GM18498 (cell line): ENCODE data around the gene MRPS9.

Source experiments
- ATAC-seq: cut with Tn5 transposase; IDR thresholded peaks from one replicate; pipeline ENCODE4 v1.9.1; 2021; ENCODE audit warnings: mild to moderate bottlenecking, moderate library complexity; ENCODE audit not compliant: unreplicated experiment

MRPS9 gene

DNA sequence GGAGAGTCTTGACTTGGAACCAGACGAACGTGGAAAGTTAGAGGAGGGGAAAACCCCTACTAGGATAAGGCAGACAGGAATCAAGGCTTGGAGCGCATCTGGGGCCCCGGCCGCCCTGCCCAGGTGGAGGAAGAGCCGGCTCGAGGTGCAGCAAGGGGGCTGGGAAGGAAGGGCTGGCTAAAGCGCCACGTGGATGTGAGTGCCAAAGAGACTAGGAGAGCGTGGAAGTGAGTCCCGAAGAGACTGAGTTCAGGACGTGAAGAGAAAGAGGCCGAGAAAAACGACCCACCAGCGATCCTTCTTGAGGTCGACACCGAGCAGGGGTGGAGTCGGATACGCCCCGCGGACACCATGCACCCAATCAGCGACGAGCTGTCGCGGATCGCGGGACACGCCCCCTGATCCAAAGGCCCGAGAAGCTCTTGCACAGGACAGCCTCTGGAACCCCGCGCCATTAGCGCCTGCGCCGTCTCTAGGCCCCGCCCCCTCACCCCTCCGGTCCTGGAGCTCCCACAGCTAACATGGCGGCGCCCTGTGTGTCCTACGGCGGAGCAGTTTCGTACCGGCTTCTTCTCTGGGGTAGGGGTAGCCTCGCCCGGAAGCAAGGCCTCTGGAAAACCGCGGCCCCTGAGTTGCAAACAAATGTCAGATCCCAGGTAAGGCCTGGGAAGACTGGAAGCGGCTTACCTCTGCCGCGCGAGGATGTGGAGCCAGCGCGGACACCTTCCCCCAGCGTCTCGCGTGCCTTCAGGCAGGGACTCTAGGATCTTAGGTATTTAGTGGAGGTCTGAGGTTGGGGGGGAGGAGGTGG, at the start of gene MRPS9:
TSS of gene MRPS9 (plus strand) at position 498 of the 811 bp plus-strand sequence. CDS start at position 522, 24 bp downstream.
- peak; percentile 100 for ATAC-seq

DNA sequence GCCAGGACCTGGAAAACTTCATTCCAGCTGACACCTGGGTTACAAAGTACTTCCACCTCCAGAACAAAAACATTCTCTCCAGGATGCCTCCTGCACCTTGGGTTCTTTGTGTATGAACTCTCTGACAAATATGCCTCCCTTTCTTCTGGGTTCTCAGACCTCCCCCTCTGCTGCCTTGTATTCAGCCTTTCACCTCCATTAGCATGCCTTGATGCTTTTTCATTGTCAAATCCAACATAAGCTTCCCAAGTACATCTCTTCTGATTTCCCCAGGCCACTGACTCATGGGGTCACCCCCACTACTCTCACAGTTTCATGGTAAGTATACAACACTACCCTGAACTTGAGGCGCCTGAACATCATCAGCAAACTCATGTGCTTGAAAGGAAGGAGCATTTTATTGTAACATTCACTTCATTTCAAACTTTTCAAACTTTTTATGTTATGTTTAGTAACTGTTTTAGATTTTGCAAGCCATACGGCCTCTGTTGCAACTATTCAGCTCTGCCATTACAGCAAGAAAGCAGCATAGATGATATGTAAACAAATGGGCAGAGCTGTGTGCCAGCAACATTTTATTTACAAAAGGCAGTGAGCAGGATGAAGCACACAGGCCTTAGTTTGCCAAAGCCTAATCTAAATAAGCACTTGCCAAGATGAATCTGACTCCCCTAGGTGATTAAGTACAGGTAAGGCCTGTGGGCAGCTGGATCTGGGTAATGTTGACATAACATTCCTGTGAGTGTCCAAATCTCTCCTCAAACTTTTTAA, 32.5 kb upstream of the MRPS9 start:
- no peak for ATAC-seq

DNA sequence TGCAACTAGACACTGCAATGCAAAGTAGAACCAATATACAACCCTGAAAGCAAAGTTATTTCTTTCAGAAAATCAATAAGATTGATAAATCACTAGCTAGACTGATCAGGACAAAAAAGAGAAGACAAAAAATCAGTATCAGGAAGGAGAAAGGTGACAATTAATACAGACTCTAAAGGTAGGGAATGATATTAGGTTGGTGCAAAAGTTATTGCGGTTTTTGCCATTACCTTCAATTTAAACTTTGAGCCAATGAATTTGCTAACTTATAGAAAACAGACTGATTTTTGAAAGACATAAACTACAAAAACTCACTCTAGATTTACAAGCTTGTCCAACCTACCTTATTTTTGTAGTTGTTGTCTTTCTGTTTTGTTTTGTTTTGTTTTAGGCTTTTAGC, 30.5 kb upstream of the MRPS9 start:
- ATAC-seq, result no peak

DNA sequence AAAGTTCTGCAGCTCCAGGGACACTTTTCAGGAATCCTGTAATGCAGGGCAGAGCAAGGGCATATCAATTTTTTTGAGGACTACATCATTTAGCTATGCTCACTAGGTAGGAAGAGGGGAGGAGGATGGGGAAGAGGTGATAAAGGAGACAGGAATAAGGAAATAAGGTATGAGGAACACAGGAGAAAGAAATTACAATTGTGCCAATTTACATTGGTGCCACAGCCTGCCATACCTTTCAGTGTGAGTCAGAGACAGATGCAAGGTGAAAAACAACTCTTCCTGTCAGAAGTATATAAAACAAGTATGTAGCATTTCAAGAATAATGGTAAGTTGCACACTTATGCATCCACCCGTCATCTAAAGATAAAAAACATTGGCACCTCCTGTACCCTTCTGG, 5.4 kb upstream of the MRPS9 start:
- no peak for ATAC-seq

DNA sequence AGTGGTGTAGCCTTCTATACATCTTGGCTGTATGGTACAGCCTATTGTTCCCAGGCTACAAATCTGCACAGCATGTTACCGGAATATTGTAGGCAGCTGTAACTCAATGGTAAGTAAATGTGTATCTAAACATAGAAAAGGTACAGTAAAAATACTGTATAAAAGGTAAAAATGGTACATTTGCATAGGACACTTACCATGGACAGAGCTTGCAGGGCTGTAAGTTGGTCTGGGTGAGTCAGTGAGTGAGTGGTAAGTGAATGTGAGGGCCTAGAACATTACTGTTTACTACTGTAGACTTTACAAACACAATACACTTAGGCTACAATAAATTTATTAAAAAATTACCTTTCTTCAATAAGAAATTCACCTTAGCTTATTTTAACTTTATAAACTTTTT, 3.7 kb upstream of the MRPS9 start:
- no peak for ATAC-seq

DNA sequence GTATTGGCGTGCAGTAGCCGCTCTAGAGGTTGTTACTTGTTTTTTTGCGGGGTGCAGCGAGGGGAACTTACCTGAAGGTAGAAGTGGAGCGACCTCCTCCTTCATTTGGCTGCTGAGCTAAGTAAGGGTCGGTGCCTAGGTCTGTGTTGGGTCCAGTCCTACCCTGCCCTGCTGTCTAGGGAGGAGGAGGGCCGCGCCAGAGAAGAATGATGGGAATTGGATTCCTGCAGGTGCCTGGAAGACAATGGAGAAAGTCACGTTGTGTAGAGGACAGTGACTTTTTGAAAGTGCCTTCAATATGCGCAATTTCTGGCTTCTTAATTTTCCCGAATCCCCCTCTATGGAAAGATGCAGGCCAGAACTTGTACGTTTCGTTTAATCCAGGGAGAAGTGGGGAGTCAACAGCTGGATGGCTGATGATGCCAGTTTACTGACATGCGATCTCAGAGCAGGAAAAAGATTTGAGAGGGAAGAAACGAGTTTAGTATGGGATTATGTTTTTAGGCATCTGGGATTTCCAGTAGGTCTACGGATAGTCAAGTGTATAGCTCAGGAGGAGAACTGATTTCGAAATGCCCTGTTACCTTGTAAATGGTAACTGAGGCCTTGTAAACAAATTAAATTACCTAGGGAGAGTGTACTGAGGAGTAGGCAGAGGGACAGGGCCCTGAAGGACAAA, 653 bp downstream of the MRPS9 start:
- no peak for ATAC-seq

DNA sequence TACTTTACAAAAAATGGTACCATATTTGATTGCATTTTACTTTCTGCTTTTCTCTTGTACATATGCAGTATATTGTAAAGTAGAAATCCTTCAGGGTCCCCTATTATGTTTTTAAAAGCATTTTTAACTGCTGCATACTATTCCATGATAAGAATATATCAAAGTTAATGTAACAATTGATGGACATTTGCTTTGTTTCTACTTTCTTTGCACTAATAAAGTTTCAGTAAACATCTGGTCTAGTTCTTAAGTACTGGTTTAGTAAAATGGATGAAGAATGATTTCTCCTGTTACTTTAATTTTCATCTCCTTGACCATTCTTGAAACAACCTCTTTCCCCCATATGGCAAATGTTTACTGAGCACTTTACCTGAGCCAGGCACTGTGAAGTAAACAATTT, 1.7 kb downstream of the MRPS9 start:
- ATAC-seq, result no peak

DNA sequence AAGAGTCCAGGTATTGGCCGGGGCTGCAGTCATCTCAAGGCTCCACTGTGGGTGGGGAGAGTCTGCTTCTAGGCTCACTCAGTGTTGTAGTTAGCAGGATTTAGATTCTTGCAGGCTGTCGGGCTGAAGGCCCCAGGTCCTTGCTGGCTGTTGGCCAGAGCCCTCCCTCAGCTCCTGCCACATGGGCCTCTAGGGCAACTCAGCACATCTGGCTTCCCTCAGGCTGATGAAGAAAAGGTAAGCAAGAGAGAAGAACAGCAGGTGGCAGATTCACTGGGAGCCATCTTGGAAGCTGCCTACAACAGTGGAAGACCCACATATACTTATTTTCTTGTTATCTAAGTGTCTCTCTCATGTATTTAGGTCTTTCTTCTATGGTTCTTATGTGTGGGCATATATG, 4.3 kb downstream of the MRPS9 start:
- ATAC-seq, result no peak

DNA sequence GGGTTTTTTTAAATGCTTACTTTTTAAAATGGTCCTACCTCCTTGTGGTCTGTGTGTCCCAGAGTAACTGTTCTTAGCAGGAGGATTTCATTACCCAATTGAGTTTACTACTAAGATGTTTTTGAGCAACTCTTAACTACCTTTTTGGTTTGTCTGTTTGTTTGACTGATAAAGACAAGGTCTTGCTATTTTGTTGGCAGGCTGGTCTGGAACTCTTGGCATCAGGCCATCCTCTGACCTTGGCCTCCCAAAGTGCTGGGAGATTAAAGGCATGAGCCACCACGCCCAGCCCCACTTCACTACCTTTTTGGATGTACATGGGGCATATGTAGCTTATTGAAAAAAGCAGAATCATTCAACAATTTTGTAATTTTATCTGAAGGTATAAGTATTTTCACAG, 14.9 kb downstream of the MRPS9 start:
- no peak for ATAC-seq

DNA sequence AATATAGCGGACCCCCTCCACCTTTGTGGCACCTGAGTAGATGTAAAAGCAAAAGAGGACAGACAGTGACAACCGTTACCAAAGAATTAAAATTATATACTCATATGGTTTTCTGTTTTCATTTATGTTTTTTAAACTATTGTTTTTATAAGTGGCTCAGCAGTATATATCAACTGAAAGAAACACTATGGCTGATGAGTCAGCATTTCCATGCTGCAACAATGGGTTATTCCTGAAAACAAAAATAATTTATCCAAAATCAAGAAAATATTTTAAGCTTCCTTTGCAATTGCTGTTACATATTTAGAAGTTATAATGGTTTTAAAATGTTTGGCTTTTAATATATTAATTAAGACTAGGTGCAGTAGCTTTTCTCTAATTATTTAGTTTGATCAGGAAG, 17.7 kb downstream of the MRPS9 start:
- no peak for ATAC-seq

DNA sequence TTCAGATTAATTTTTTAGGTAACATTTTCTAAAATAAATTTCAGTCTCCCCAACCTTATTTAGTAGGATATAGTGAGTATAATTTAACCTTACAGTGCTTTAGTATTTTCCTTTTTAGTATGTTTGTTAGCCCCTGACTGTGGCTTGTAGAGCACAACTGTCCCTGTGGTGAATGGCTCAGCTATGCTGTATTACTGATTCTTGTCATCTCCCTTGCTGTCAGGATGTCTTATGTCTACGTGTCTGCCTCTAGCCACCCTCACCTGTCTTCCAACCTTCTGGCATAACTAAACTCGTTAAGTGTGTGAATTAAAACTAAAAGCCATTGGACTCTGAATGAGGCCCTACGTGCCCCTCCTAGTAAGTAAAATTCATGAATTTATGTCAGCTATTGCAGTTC, 18.4 kb downstream of the MRPS9 start:
- no peak for ATAC-seq

DNA sequence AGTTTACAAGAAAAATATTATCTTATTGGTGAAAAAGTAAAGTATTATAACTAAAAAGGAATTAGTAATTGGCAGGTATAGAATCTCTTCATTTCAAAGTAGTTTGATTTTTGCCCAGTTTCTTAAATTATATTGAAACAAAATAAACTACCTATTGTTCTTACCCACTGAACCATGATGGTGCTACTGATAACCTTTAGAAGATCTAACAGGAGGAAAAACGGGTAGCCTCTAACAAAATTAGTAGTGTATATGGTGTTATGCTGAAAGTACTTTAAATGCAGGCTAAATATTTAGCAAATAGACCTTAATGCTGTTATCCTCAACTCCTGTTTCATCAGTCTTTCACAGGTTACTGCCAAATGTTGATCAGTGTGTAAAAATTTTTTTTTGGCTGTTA, 19.1 kb downstream of the MRPS9 start:
- ATAC-seq, result no peak

DNA sequence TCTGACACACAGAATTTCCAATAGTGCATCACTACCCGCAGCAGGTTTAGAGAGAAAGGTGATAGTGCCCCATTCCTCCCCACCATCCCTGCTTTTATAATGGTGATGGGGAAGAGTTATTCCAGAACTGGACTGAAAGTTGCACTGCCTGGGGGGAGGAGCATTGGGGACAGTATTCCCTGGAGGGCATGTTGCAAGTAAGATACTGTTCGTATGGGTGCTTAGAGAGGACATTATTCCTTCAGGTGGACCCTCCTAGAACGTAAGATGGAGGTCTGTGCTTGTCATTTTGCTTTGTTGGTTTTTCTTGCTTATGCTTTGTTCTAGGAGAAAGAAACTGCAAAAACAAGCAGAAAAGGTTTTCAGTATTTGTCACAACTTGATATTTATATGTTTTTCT, 23.7 kb downstream of the MRPS9 start:
- no peak for ATAC-seq

DNA sequence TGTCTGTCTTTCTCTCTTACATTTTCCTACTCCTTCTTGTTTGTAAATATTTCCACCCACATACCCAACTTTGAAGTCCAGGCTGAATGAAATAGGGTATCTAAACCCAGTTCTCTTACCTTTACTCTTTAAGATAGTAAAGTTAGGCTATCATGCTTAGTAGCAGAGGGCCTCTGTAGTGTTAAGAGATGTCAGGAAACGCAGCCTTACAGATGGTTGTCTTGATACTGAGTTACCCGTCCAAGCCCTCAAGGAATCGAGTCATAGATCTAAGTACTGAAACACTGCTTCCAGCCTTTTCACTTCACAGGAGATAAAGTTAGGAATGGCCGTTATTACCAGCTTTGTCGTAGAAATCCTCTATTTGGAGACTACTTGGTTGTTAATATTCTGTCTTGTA, 24.3 kb downstream of the MRPS9 start:
- no peak for ATAC-seq

DNA sequence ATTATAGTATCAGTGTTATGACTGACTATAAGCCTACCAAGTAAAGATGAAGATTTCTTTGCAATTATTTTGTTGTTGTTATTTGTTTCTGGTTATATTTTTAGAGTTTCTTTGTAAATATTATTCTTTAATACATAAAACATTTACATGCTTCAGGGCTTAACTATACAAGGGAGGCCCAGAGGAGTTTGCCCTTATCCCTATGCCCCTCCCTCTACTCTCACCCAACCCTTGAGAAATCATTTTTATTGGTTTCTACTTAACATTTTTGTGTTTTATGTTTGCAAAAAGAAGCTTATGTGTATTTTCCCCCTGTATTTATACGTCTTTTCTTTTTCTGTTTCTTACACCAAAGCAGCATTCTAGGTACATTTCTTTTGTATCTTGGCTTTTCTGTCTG, 30.5 kb downstream of the MRPS9 start:
- ATAC-seq, result no peak

DNA sequence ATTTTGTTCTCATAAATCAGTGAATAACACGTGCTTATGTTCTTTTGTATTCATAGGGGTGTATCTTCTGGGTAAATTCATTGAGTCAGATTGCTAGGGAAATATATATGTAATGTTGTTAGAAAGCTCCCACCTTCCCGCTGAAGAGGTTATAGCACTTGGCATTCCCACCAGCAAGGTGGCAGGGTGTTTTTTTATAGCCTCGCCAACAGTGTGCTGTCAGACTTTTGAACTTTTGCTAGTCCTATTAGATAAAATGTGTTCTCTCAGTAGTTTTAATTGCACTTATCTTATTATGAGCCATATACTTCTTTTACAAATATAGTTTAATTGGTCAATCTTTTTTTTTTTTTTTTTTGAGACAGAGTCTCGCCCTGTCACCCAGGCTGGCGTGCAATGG, 31.0 kb downstream of the MRPS9 start:
- no peak for ATAC-seq

DNA sequence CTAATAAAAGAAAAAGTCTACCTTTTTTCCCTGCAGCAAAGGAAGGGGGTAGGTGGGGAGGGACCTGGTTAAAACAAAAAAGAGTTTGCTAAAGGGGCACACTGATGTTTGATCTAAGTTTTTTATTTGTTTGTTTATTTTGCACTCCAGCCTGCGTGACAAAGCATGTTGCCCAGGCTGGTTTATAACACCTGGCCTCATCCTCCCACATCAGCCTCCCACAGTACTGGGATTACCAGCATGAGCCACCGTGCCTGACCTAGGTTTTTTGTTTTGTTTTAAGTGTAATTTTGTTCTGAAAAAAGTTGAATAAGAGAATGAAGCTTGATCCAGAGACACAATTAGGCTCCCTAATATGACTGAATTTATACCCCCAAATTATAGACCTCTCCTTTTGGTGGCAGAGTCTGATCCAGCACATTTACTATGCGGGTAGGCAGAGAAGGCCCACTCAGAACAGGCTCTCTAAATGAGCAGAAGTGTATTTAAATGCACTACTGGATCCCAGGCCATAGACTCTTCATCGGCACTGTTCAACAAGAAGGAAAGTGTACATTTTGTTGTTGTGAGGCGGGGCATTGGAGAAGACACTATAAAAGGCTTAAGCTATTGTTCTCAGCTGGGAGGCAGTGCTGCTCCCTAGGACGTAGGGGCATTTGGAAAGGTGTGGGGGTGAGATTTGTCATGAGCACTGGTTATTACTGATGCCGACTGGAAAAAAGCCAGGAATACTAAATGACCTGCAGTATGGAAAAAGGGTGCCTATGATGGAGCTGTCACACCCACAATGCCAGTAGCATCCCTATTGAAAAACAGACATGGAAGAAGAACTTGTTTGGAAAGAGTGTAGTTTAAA, 32.4 kb downstream of the MRPS9 start:
- no peak for ATAC-seq

DNA sequence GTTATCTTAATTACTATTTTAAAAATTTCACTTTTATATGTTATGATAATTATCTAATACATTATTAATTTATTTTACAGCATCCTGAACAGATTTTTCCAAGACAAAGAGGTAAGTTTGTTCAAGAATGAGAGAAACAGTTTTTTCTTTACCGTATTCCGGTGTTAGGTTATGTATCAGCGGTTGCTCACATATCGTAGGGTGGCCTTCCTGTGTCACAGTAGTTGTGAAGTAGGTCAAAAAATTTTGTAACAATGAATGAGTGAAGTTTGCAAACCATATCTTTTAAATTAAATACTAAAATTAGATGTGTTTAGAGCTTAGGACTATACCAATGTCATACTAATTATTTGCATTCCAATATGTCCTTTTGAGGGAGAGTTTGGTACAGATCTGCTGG, 33.5 kb downstream of the MRPS9 start:
- ATAC-seq, result no peak

DNA sequence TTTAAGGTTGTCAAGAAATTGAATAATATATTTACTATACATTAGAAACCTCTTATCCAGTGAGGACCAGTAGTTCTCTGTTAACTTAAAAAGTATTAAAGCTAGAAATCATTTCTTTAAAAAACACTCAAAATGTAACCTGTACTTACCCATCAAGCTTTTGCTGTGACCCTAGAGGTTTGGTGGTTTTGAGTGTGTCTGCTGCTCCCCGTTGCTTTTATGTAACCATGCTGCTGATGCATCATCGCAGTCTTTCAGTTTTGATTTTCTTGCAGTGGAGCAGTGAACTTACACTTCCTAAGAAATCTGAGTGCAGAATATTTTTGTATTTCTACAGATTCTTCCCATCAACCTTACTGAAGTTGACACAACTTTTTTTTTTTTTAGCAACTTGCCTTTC, 34.2 kb downstream of the MRPS9 start:
- ATAC-seq, result peak; percentile 96

DNA sequence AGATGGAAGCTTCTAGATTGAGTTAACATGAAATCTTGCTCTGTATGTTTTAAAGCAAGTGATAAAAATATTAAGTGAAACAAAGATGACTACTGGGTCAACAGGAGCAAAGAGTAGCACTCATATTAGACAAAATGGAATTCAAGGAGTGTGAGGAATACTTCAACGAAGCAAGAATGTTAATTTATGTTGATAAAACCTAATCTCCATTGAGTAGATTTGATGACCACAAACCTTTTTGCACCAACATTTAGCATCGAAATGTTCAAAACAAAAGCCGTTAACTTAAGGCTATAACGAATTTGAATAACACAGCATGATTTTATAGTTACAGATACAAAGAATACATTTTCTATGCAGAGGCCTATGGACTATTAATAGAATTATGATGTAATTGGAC, 35.7 kb downstream of the MRPS9 start:
- ATAC-seq, result no peak

DNA sequence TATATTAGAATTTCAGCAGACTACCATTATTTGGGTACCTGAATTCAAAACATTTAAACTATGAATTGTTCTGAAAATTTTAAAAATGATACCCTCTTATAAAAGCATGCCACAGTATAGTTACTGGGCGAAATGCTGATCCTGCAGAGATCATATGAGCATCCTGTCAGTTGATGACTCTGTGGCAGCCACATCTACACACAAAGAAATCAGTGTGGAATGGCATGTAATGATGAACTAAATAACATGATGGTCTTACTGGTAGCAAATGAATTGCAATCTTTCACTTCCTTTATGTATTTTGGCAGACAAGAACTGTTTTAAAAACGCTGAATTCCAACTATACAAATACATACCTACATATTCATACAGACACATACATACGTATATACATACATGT, 38.3 kb downstream of the MRPS9 start:
- ATAC-seq, result no peak
